HFF-Myc (cell line): ENCODE data around the gene BATF2.
"Not testable (repeated sequence)": the region's sequence is repeated elsewhere in the genome, so short reads cannot be mapped to it uniquely, and the experiment has no call there.

Experiments
- DNase-seq: peaks from one replicate; pipeline ENCODE4 v3.0.0-alpha.2; 2011; ENCODE audit warnings: low read depth; ENCODE audit errors: extremely low read depth
- H3K4me3 ChIP-seq: replicated peaks from 2 replicates; pipeline ENCODE4 v1.5.1; 2011; ENCODE audit warnings: low read depth, mild to moderate bottlenecking, control low read depth, low read length
- TF ChIP-seq, protein P1 (sequence below): IDR thresholded peaks from 2 replicates; pipeline ENCODE4 v1.5.1; 2012; ENCODE audit warnings: mild to moderate bottlenecking, low read depth, low read length, control low read depth; ENCODE audit errors: missing control alignments

BATF2 gene

GRCh38 chr11:65026810-65027209 lies 30.0 kb upstream of the BATF2 start:
- H3K4me3 ChIP-seq, result peak overlapping the region; percentile 53
- TF ChIP-seq, protein P1, sequence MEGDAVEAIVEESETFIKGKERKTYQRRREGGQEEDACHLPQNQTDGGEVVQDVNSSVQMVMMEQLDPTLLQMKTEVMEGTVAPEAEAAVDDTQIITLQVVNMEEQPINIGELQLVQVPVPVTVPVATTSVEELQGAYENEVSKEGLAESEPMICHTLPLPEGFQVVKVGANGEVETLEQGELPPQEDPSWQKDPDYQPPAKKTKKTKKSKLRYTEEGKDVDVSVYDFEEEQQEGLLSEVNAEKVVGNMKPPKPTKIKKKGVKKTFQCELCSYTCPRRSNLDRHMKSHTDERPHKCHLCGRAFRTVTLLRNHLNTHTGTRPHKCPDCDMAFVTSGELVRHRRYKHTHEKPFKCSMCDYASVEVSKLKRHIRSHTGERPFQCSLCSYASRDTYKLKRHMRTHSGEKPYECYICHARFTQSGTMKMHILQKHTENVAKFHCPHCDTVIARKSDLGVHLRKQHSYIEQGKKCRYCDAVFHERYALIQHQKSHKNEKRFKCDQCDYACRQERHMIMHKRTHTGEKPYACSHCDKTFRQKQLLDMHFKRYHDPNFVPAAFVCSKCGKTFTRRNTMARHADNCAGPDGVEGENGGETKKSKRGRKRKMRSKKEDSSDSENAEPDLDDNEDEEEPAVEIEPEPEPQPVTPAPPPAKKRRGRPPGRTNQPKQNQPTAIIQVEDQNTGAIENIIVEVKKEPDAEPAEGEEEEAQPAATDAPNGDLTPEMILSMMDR, result no peak
- no peak for DNase-seq

DNA sequence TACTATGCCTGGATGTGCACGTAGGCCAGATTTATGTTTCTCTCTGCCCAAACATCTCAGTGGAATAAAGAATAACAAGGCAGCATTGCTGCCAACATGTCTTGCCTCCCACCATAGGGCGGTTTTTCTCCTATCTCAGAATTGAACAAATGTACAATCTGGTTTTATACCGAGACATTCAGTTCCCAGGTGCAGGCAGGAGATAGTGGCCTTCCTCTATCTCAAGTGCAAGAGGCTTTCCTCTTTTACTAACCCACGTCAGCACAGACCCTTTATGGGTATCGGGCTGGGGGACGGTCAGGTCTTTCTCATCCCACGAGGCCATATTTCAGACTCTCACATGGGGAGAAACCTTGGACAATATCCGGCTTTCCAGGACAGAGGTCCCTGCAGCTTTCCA lies 26.7 kb upstream of the BATF2 start:
- not testable (repeated sequence) for H3K4me3 ChIP-seq, DNase-seq

DNA sequence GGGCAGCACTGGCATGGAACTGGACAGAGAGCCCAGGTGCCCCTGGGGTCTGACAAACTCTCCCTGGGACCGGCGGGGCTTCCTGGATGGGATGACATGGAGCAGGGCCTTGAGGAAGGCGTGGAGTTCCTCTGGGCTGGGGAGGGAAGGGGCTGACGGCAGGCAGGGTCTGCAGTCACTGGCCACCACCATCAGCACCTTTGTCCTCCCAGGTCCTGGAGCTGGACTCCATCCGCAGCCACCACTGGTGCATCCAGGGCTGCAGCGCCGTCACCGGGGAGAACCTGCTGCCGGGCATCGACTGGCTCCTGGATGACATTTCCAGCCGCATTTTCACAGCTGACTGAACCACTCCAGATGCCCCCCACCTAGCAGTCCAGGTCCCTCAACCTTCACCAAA lies 24.7 kb upstream of the BATF2 start:
- H3K4me3 ChIP-seq, result no peak overlapping the region
- TF ChIP-seq, protein P1, result no peak
- no peak for DNase-seq

DNA sequence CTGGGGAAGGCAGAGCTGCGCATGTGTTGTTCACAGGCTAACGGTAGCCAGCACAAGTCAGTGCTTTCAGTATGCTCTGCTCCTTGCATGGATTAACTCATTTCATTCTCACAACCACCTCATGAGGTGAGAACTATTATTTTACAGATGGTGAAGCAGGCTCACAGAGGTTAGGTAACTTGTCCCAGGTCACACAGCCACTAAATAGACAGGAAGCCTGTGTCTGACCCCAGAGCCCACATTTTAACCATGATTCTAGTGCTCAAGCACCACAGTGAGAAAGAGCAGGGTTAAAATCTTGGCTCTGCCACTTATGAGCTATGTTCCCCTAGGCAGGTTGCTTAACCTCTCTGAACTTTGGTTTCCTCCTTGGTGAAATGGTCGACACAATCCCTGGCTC lies 24.2 kb upstream of the BATF2 start:
- no peak for DNase-seq
- TF ChIP-seq, protein P1, result no peak
- no peak overlapping the region for H3K4me3 ChIP-seq

DNA sequence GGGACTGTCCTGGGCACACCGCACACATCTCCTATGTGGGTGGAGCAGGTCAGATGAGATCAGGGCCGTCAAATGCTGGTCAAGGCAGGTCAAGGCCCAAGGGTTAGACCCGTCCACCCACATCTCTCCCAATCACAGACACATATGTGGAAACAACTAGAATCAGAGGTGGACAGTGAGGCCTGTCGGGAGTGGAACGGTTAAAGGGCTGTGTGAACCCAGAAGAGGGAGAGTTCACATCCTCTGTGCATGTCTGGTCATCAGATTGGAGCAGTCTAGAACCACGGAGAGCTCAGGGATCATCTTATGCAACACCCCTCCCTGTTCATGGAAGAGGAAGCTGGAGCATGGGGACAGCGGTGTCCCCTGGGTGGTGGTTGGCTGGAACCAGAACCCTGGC lies 23.1 kb upstream of the BATF2 start:
- TF ChIP-seq, protein P1, result no peak
- no peak overlapping the region for H3K4me3 ChIP-seq
- DNase-seq, result no peak

GRCh38 chr11:65017937-65018336 lies 21.2 kb upstream of the BATF2 start:
- no peak overlapping the region for H3K4me3 ChIP-seq
- no peak for DNase-seq
- TF ChIP-seq, protein P1, result no peak

- TF ChIP-seq, protein P1, result no peak
- H3K4me3 ChIP-seq, result no peak overlapping the region
- DNase-seq, result no peak
Observed at GRCh38 chr11:65016705-65017104, 19.9 kb upstream of the BATF2 start.
